GM12878 (cell line): ENCODE data around the gene GPSM1. TPM values are rescaled to one million over a fixed set of nuclear protein-coding genes. Genes with fewer than 3 reads are reported as not detected.

Experiments used
- ATAC-seq: fragments of 200-7000 bp; cut with Tn5 transposase; 3 replicates; pipeline ENCODE4 v1.9.1; 2020; ENCODE audit warnings: mild to moderate bottlenecking, moderate library complexity
- BruUV-seq: library from RNA; stranded (reverse); fragments of 400-500 nt; replicated peaks from 2 replicates; lab custom pipeline; 2021; lab: Mats Ljungman, UMichigan
- CTCF ChIA-PET: fragments of 300-600 bp; sonication (Branson Sonifier 250); formaldehyde crosslinking; extraction: SDS; loops from one replicate; lab custom pipeline; 2021; ENCODE audit warnings: inconsistent platforms; lab: Yijun Ruan, JAX
- POLR2A ChIA-PET: fragments of 350-600 bp; formaldehyde crosslinking; extraction: SDS; loops from one replicate; lab custom pipeline; 2021; ENCODE audit warnings: inconsistent platforms; lab: Charles Lee
- RAD21 ChIA-PET: fragments of 300-600 bp; sonication (Branson Sonifier 250); formaldehyde crosslinking; loops from one replicate; lab custom pipeline; 2023; ENCODE audit warnings: antibody characterized with exemption; ENCODE audit not compliant: unreplicated experiment; lab: Charles Lee
- SMC1A ChIA-PET: fragments of 300-600 bp; sonication (Branson Sonifier 250); formaldehyde crosslinking; loops from one replicate; lab custom pipeline; 2023; ENCODE audit not compliant: unreplicated experiment, uncharacterized antibody; lab: Charles Lee
- DNase-seq: peaks from one replicate; pipeline ENCODE4 v3.0.0-alpha.2; 2011; ENCODE audit warnings: low read depth, low spot score
- FAIRE-seq: peaks from 3 replicates; lab custom pipeline; 2011; peaks lifted over from hg19 to GRCh38; lab: Jason Lieb, UNC
- H2AFZ ChIP-seq: 2 replicates; pipeline ENCODE4 v1.6.0; 2011; ENCODE audit warnings: low read depth, low read length, control low read depth; ENCODE audit not compliant: control insufficient read depth
- H3K27ac ChIP-seq: 2 replicates; pipeline ENCODE4 v1.5.1; 2011; ENCODE audit warnings: control low read depth; ENCODE audit not compliant: control insufficient read depth, insufficient read depth
- H3K27me3 ChIP-seq, 2 experiments: replicated peaks in 1 of 2; 2 replicates each; pipeline versions ENCODE4 v1.6.0 to v1.6.1; 2011; ENCODE audit warnings: low read length in 1 of 2; ENCODE audit not compliant: control insufficient read depth in 2 of 2, insufficient read depth in 2 of 2
- H3K36me3 ChIP-seq, 2 experiments: 2 replicates each; pipeline ENCODE4 v1.5.1; 2011; ENCODE audit warnings: low read length in 1 of 2; ENCODE audit not compliant: control insufficient read depth in 2 of 2, insufficient read depth in 2 of 2
- H3K4me1 ChIP-seq: 2 replicates; pipeline ENCODE4 v1.6.1; 2011; ENCODE audit warnings: mild to moderate bottlenecking, low read length, moderate library complexity, mixed read lengths; ENCODE audit not compliant: control insufficient read depth, insufficient read depth
- H3K4me2 ChIP-seq: 2 replicates; pipeline ENCODE4 v1.6.0; 2011; ENCODE audit warnings: control low read depth; ENCODE audit not compliant: control insufficient read depth, insufficient read depth
- H3K4me3 ChIP-seq: fragments of 200-600 bp; sonication (generic); 2 replicates; pipeline ENCODE4 v1.5.1; 2016
- H3K79me2 ChIP-seq: 2 replicates; pipeline ENCODE4 v1.6.0; 2011; ENCODE audit warnings: low read length; ENCODE audit not compliant: control insufficient read depth, insufficient read depth
- H3K9ac ChIP-seq: 2 replicates; pipeline ENCODE4 v1.8.0; 2011; ENCODE audit warnings: low read length, control low read depth, mixed read lengths; ENCODE audit not compliant: control insufficient read depth, insufficient read depth
- H3K9me3 ChIP-seq: replicated peaks from 3 replicates; pipeline ENCODE4 v1.5.1; 2011; ENCODE audit warnings: mild to moderate bottlenecking, low read length; ENCODE audit not compliant: control insufficient read depth, insufficient read depth
- H4K20me1 ChIP-seq: 2 replicates; pipeline ENCODE4 v1.6.0; 2011; ENCODE audit not compliant: control insufficient read depth, insufficient read depth
- BRCA1 ChIP-seq: IDR thresholded peaks from 2 replicates; pipeline ENCODE4 v1.6.1; 2011; ENCODE audit warnings: low read depth, low read length, improper control_type of control experiment
- E2F8 ChIP-seq: fragments of 450-650 bp; IDR thresholded peaks from 2 replicates; pipeline ENCODE4 v1.6.1; 2018; ENCODE audit warnings: mild to moderate bottlenecking, low read depth, moderate library complexity; ENCODE audit not compliant: partially characterized antibody
- EED ChIP-seq: sonication (generic); IDR thresholded peaks from 2 replicates; pipeline ENCODE4 v1.6.1; 2016; ENCODE audit warnings: antibody characterized with exemption, low read depth
- EGR1 ChIP-seq, 2 experiments: IDR thresholded peaks; 1 replicate in 1 of 2; 2 replicates in 1 of 2; pipeline ENCODE4 v1.6.1; 2011 to 2012; ENCODE audit warnings: low read depth in 2 of 2, low read length in 2 of 2, borderline replicate concordance in 1 of 2, mild to moderate bottlenecking in 1 of 2, moderate library complexity in 1 of 2
- IRF4 ChIP-seq: IDR thresholded peaks from 2 replicates; pipeline ENCODE4 v1.6.1; 2011; ENCODE audit warnings: low read depth, low read length
- NBN ChIP-seq: fragments of 450-650 bp; IDR thresholded peaks from 2 replicates; pipeline ENCODE4 v1.6.1; 2016
- NFYB ChIP-seq: IDR thresholded peaks from 2 replicates; pipeline ENCODE4 v1.6.1; 2011; ENCODE audit warnings: low read depth, mild to moderate bottlenecking, low read length, improper control_type of control experiment, moderate library complexity; ENCODE audit not compliant: insufficient read depth
- NRF1 ChIP-seq: conservative IDR thresholded peaks from 2 replicates; pipeline ENCODE4 v1.6.1; 2011; ENCODE audit warnings: mild to moderate bottlenecking, low read depth, low read length, improper control_type of control experiment
- PKNOX1 ChIP-seq: fragments of 450-650 bp; IDR thresholded peaks from 2 replicates; pipeline ENCODE4 v1.6.1; 2016; ENCODE audit warnings: mild to moderate bottlenecking
- RBBP5 ChIP-seq: fragments of 200-600 bp; sonication (generic); conservative IDR thresholded peaks from 2 replicates; pipeline ENCODE4 v1.6.1; 2016
- SP1 ChIP-seq: IDR thresholded peaks from one replicate; pipeline ENCODE4 v1.6.1; 2011; ENCODE audit warnings: low read depth, low read length
- SRF ChIP-seq, 2 experiments: IDR thresholded peaks; 2 replicates each; pipeline ENCODE4 v1.6.1; 2011; ENCODE audit warnings: low read depth in 2 of 2, low read length in 2 of 2, mild to moderate bottlenecking in 1 of 2, moderate library complexity in 1 of 2
- TBL1XR1 ChIP-seq: IDR thresholded peaks from 2 replicates; pipeline ENCODE4 v1.6.1; 2012; ENCODE audit warnings: low read depth, low read length, improper control_type of control experiment
- ZNF687 ChIP-seq: fragments of 450-650 bp; IDR thresholded peaks from 2 replicates; pipeline ENCODE4 v1.6.1; 2017; ENCODE audit warnings: mild to moderate bottlenecking, moderate library complexity
- WGBS: methylation state at CpG from one replicate; pipeline ENCODE4 v1.1.6; 2016; ENCODE audit warnings: low lambda C conversion rate; ENCODE audit not compliant: insufficient replicate concordance, insufficient coverage; ENCODE audit errors: missing lambda C conversion rate; 5-methylcytosine and 5-hydroxymethylcytosine counted together
- in situ Hi-C: fragments of 300-500 bp; cut with MboI; formaldehyde crosslinking; loops from 9 replicates; pipeline ENCODE4 v1.14.3; 2018; ENCODE audit warnings: mixed read lengths
- intact Hi-C: fragments of 100-400 bp; cut with micrococcal nuclease; formaldehyde crosslinking; loops from one replicate; pipeline ENCODE4 v1.14.2; 2022; ENCODE audit not compliant: unreplicated experiment
- polyA plus RNA-seq, 11 experiments: library from polyadenylated mRNA; depleted of rRNA in 4 of 11; unstranded in 6 of 11; stranded (reverse) in 5 of 11; fragments of >200 nt; fragmentation: Nextera tagmentation in 4 of 11; fragmentation: Illumina TruSeq in 1 of 11; extraction: Ambion mirVana in 4 of 11; extraction: Trizol in 1 of 11; gene quantifications; 1 replicate in 1 of 11; 2 replicates in 10 of 11; pipeline versions ENCODE4 v1.2.1 to v1.2.3, GENCODE V29; 2011 to 2016; ENCODE audit warnings: inconsistent platforms in 2 of 11, missing spikeins in 2 of 11, low read depth in 1 of 11
- total RNA-seq, 4 experiments: library from RNA; depleted of rRNA in 3 of 4; stranded (reverse); fragments of >200 nt in 3 of 4; fragmentation: Illumina TruSeq in 1 of 4; extraction: Trizol in 1 of 4; gene quantifications; 2 replicates each; pipeline versions ENCODE4 v1.2.1 to v1.2.3, GENCODE V29; 2013 to 2021

GPSM1 gene
- total and polyA plus RNA-seq, 10 of the 15 experiments (the other 5 are each of a cell fraction or from before 2014, with no cell fraction given): 0.04 to 0.10 (median 0.10) TPM; not detected in 7

- TF ChIP-seq ZNF687 (no peak), NBN (no peak), SP1 (no peak), IRF4 (no peak), NFYB (no peak), EGR1 (IDR thresholded peaks at IDR 0.05; ENCODE audit: borderline replicate concordance in 1 of 2, low read depth in 2 of 2, low read length in 2 of 2) (no peak), EED (no peak)
Observed at GRCh38 chr9:136322756-136323330, 4.5 kb upstream of the GPSM1 start (continued).

GRCh38 chr9:136323371-136323789 is 4.0 kb upstream of the GPSM1 start:
- in situ Hi-C loops (no loop called here), intact Hi-C loops (no loop called here)
- no peak overlapping the region for H3K4me3 ChIP-seq
- peaks cover 2% of the 10 kb centered on the region; the same call in 1 of the 3 replicates for H3K9me3 ChIP-seq
- ChIA-PET SMC1A (no interaction called here), RAD21 (interaction anchor here (1.3 kb wide), 1 partner anchor 39 kb away, joined by 3 read pairs; no protein-coding TSS in a partner anchor), CTCF (interaction anchor here (1.1 kb wide), 1 partner anchor 15 kb away, joined by 3 read pairs; no protein-coding TSS in a partner anchor), POLR2A (interaction anchor here (0.6 kb wide), 1 partner anchor 22 kb away, joined by 3 read pairs; no protein-coding TSS in a partner anchor)
- BruUV-seq: no TSS peak
- no peak overlapping the region for H3K27ac ChIP-seq
- H3K36me3 ChIP-seq: no peaks in the 10 kb centered on the region
- no peak for ATAC-seq
- 12% methylated on average over 17 of the region's 17 CpGs for WGBS
- no peak for FAIRE-seq
- DNase-seq: no peak
- H3K4me1 ChIP-seq: no peaks in the 10 kb centered on the region
- H2AFZ ChIP-seq: no peak overlapping the region
- H3K4me2 ChIP-seq: no peak overlapping the region
- no peaks in the 10 kb centered on the region for H3K79me2 ChIP-seq
- H3K9ac ChIP-seq: no peak overlapping the region
- no peaks in the 10 kb centered on the region for H4K20me1 ChIP-seq
- H3K27me3 ChIP-seq: peaks cover 9 to 10% of the 10 kb centered on the region in 2 experiments
- TF ChIP-seq TBL1XR1 (no peak), E2F8 (no peak), BRCA1 (no peak), SRF (IDR thresholded peaks at IDR 0.05; ENCODE audit: low read depth in 2 of 2, low read length in 2 of 2) (no peak), NRF1 (no peak), RBBP5 (no peak), PKNOX1 (no peak)
